Suprapubic skin (tissue), 4 donors: ENCODE data around the gene CCR5.

ENCODE experiments used
- POLR2A ChIP-seq, 2 donors: fragments of 450-650 bp; IDR thresholded peaks; one replicate each; pipeline ENCODE4 v1.6.1; 2017; ENCODE audit warnings: antibody characterized with exemption in 2 of 2, mild to moderate bottlenecking in 2 of 2, moderate library complexity in 2 of 2
- POLR2AphosphoS5 ChIP-seq, 3 donors: sonication (generic); formaldehyde crosslinking; IDR thresholded peaks; one replicate each; pipeline ENCODE4 v1.6.1; 2017; ENCODE audit warnings: antibody characterized with exemption in 3 of 3
- TF ChIP-seq, protein P1 (sequence below), 2 donors: fragments of 200-600 bp in 1 of 2; fragments of 450-650 bp in 1 of 2; sonication (generic) in 1 of 2; IDR thresholded peaks; one replicate each; pipeline ENCODE4 v1.5.1; 2016 to 2019; ENCODE audit warnings: antibody characterized with exemption in 2 of 2, mild to moderate bottlenecking in 1 of 2, moderate library complexity in 1 of 2

DNA sequence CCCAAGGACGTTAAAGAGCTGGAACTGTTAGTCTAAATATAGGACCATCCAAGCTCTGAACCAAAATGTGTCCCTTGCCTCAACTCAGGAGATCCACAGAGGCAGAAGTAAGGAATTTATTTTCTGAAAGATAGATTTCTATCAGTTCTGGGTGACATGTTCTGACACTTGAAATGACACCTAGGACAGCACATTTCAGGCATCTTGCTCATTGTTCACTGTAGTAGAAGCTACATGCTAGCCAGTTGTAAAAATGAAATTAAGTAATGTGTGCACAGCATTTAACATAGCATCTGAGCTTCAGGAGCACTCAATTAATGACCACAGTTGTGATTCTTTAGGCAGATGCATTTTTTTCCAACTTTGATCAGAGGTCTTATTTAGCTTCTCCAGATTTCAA is 16.3 kb upstream of the CCR5 start:
- TF ChIP-seq POLR2A (IDR thresholded peaks at IDR 0.05) (no peak), POLR2AphosphoS5 (IDR thresholded peaks at IDR 0.05) (no peak)
- TF ChIP-seq, protein P1, sequence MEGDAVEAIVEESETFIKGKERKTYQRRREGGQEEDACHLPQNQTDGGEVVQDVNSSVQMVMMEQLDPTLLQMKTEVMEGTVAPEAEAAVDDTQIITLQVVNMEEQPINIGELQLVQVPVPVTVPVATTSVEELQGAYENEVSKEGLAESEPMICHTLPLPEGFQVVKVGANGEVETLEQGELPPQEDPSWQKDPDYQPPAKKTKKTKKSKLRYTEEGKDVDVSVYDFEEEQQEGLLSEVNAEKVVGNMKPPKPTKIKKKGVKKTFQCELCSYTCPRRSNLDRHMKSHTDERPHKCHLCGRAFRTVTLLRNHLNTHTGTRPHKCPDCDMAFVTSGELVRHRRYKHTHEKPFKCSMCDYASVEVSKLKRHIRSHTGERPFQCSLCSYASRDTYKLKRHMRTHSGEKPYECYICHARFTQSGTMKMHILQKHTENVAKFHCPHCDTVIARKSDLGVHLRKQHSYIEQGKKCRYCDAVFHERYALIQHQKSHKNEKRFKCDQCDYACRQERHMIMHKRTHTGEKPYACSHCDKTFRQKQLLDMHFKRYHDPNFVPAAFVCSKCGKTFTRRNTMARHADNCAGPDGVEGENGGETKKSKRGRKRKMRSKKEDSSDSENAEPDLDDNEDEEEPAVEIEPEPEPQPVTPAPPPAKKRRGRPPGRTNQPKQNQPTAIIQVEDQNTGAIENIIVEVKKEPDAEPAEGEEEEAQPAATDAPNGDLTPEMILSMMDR (IDR thresholded peaks at IDR 0.05), result no peak
